ENCODE results near the gene GLUD1. TPM values are rescaled to one million over a fixed set of nuclear protein-coding genes. Genes with fewer than 3 reads are reported as not detected.
A peak's percentile ranks its signal among the peaks of the same experiment; 100 is the strongest.
"Not testable (repeated sequence)": the region's sequence is repeated elsewhere in the genome, so short reads cannot be mapped to it uniquely, and the experiment has no call there.

Gene GLUD1
- total RNA-seq, 2 experiments from 2014 or later, result 94.2 to 101 TPM

DNA sequence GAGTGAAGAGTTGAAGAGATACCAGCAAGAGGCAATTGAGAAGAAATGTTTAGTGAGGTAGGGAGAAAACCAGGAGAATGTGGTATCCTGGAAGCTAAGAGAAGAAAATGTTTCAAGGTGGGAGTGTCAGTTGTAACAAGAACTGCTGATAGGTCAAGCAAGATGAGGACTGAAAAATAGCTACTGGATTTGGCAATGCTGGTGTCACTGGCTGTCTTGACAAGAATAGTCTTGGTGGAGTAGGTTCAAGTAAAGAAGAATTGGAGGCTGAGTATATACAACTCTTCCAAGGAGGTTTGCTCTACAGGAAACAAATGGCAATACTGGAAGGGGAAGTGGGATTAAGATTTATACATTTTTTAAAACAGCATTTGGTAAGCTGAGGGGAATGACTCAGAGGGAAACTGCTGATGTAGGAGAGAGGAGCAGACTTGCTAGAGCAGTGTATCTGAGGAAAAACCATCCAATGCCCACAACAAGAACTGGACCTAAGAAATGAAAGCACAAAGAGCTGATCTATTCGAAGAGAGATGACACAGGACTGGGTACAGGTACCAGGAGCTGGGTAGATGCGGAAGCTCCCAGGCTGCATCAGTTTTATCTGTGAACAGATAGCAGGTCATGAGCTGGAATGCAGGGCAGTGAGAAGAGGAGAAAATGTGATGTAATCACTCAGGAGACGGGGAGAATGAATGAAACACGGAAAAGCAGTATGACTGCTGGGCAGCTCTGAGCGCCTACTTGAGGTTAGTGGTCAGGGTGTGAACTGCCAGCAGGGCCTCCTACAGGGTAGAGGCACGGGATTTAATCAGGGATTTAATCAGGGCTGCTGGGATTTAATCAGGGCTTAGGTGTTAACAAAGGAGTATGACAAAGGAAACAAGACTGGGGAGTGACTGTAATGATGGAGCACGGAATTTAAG, 40.0 kb downstream of the GLUD1 start:
- Mint-ChIP-seq H3K27ac (no peak overlapping the region), H3K4me1 (ENCODE audit: low read depth) (no peaks in the 10 kb centered on the region), H3K36me3 (ENCODE audit: low read depth) (peaks cover 35% of the 10 kb centered on the region), H3K9me3 (no peaks in the 10 kb centered on the region), H3K4me3 (no peak overlapping the region), H3K27me3 (no peaks in the 10 kb centered on the region)
- intact Hi-C loops (cut with micrococcal nuclease), result no loop called here
- TF ChIP-seq, protein P1, sequence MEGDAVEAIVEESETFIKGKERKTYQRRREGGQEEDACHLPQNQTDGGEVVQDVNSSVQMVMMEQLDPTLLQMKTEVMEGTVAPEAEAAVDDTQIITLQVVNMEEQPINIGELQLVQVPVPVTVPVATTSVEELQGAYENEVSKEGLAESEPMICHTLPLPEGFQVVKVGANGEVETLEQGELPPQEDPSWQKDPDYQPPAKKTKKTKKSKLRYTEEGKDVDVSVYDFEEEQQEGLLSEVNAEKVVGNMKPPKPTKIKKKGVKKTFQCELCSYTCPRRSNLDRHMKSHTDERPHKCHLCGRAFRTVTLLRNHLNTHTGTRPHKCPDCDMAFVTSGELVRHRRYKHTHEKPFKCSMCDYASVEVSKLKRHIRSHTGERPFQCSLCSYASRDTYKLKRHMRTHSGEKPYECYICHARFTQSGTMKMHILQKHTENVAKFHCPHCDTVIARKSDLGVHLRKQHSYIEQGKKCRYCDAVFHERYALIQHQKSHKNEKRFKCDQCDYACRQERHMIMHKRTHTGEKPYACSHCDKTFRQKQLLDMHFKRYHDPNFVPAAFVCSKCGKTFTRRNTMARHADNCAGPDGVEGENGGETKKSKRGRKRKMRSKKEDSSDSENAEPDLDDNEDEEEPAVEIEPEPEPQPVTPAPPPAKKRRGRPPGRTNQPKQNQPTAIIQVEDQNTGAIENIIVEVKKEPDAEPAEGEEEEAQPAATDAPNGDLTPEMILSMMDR (IDR thresholded peaks at IDR 0.05), result no peak
- ChIA-PET CTCF (interaction anchor here (1.3 to 1.5 kb wide), 2 partner anchors 11 to 39 kb away, joined by 3 to 5 read pairs; no protein-coding TSS in a partner anchor), POLR2A (interaction anchor here (0.7 to 1.5 kb wide), 2 partner anchors 10 to 29 kb away, joined by 3 to 4 read pairs; no protein-coding TSS in a partner anchor)
- ATAC-seq, result peak; percentile 42
- no peak for DNase-seq

DNA sequence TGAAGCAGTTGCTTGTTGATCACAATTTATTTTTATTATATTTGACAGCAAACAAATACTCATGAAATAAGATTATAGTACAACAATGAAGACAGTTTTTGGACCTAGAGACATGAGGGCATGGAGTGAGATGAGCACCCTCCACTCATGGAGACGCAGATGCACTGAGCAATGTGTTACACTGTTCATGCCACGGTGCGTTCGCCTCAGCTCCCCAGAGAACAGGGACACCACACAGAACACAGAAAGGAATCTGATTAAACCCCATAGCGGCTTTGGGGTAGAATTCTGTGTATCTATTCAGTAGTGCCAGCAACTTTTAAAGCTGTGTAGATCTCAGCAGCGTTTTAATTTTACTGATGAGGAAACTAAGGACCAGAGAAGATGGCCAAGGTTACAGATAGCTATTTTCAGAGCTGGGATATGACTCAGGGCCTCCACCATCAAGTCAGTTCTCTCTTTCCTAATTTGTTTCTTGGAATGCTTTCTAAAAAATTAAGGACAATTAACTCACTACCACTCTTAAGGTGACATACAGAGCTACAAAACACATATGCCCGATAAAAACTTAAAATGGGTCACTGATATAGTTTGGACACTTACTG, 41.0 kb downstream of the GLUD1 start:
- POLR2A ChIA-PET, result no interaction called here
- Mint-ChIP-seq H3K9me3 (no peaks in the 10 kb centered on the region), H3K4me1 (ENCODE audit: low read depth) (no peaks in the 10 kb centered on the region), H3K27ac (no peak overlapping the region), H3K36me3 (ENCODE audit: low read depth) (peaks cover 34% of the 10 kb centered on the region), H3K4me3 (no peak overlapping the region), H3K27me3 (no peaks in the 10 kb centered on the region)
- TF ChIP-seq, protein P1 (IDR thresholded peaks at IDR 0.05), result no peak
- CTCF ChIA-PET, result interaction anchor here (0.8 to 1.5 kb wide), 3 partner anchors 12 to 93 kb away, joined by 3 to 5 read pairs (median 3); no protein-coding TSS in a partner anchor
- ATAC-seq, result no peak
- DNase-seq, result no peak
- intact Hi-C loops (cut with micrococcal nuclease), result no loop called here

DNA sequence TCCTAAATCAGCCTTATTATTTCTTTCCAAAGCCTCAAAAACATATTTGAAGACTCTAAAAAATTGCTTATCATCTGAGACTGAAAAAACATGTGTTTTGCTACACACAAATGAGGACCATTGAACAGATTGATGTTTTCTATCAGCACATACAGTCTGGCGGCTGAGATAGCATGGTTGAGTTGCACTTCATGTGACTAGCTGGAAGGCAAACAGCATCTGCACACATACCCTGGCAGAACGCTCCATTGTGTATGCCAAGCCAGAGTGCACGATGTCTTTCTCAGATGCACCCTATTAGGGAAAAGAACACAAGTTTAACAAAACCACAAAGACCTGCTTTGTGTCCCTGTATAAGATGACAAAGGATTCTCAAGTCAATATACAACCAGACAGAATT, 41.5 kb downstream of the GLUD1 start:
- Mint-ChIP-seq H3K27me3 (no peaks in the 10 kb centered on the region), H3K4me1 (ENCODE audit: low read depth) (no peaks in the 10 kb centered on the region), H3K4me3 (no peak overlapping the region), H3K9me3 (no peaks in the 10 kb centered on the region), H3K27ac (no peak overlapping the region), H3K36me3 (ENCODE audit: low read depth) (peaks cover 34% of the 10 kb centered on the region)
- POLR2A ChIA-PET, result no interaction called here
- no peak for ATAC-seq
- intact Hi-C loops (cut with micrococcal nuclease), result no loop called here
- TF ChIP-seq, protein P1 (IDR thresholded peaks at IDR 0.05), result no peak
- CTCF ChIA-PET, result interaction anchor here (0.8 to 1.5 kb wide), 3 partner anchors 13 to 92 kb away, joined by 3 to 5 read pairs (median 3); no protein-coding TSS in a partner anchor
- no peak for DNase-seq

DNA sequence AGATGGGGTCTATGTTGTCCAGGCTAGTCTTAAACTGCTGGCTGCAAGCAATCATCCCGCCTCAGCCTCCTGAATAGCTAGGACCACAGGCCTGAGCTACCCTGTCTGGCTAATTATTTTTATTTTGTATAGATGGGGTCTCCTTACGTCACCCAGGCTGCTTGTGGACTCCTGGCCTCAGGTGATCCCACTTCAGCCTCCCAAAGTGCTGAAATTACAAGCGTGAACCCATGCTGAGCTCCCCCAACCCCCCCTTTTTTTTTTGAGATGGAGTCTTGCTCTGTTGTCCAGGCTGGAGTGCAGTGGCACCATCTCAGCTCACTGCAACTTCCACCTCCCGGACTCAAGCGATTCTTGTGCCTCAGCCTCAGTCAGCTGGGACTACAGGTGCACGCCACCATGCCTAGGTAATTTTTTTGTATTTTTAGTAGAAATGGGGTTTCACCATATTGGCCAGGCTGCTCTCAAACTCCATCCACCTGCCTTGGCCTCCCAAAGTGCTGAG, 49.2 kb downstream of the GLUD1 start:
- H3K4me1 Mint-ChIP-seq (ENCODE audit: low read depth), result no peaks in the 10 kb centered on the region
- H3K27me3 Mint-ChIP-seq, result no peaks in the 10 kb centered on the region
- ChIA-PET CTCF (no interaction called here), POLR2A (interaction anchor here (0.9 kb wide), 1 partner anchor 9 kb away, joined by 3 read pairs; no protein-coding TSS in a partner anchor)
- H3K9me3 Mint-ChIP-seq, result no peaks in the 10 kb centered on the region
- H3K27ac Mint-ChIP-seq, result no peak overlapping the region
- no peak for DNase-seq
- intact Hi-C loops (cut with micrococcal nuclease), result no loop called here
- no peak overlapping the region for H3K4me3 Mint-ChIP-seq
- ATAC-seq, result no peak
- TF ChIP-seq, protein P1 (IDR thresholded peaks at IDR 0.05), result no peak
- peaks cover 36% of the 10 kb centered on the region for H3K36me3 Mint-ChIP-seq (ENCODE audit: low read depth)

DNA sequence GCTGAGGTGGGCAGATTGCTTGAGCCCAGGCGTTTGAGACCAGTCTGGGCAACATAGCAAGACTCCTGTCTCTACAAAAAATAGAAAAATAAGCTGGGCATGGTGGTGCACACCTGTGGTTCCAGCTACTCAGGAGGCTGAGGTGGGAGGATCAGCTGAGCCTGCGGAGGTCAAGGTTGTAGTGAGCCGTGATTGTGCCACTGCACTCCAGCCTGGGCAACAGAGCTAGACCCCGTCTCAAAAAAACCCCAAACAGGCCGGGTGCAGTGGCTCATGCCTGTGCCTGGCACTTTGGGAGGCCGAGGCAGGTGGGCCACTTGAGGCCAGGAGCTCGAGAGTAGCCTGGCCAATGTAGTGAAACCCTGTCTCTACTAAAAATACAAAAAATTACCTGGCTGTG, 51.1 kb downstream of the GLUD1 start:
- ATAC-seq; POLR2A ChIA-PET; H3K27ac Mint-ChIP-seq; H3K9me3 Mint-ChIP-seq; H3K27me3 Mint-ChIP-seq; DNase-seq; intact Hi-C loops (cut with micrococcal nuclease); CTCF ChIA-PET; H3K4me3 Mint-ChIP-seq; H3K4me1 Mint-ChIP-seq (ENCODE audit: low read depth): not testable (repeated sequence)
- H3K36me3 Mint-ChIP-seq (ENCODE audit: low read depth), result peaks cover 25% of the 10 kb centered on the region

Measured in activated CD8-positive, alpha-beta T cell treated with anti-CD3 and anti-CD28 coated beads for 36 hours (primary cell).